Neural progenitor cell (in vitro differentiated cells): Measurements from ENCODE around the gene LCORL. TPM values are rescaled to one million over a fixed set of nuclear protein-coding genes. Genes with fewer than 3 reads are reported as not detected.

Experiments
- DNase-seq: peaks from one replicate; pipeline ENCODE4 v3.0.0-alpha.2; 2016; ENCODE audit warnings: low spot score
- H2AFZ ChIP-seq: fragments of 200-600 bp; sonication (generic); replicated peaks from 2 replicates; pipeline ENCODE4 v1.6.1; 2016; ENCODE audit warnings: antibody characterized with exemption
- H3F3A ChIP-seq: fragments of 200-600 bp; sonication (generic); 2 replicates; pipeline ENCODE4 v1.6.1; 2016; ENCODE audit warnings: antibody characterized with exemption, low read depth
- H3K27ac ChIP-seq: fragments of 200-600 bp; sonication (generic); 2 replicates; pipeline ENCODE4 v1.5.1; 2016; ENCODE audit warnings: mild to moderate bottlenecking
- H3K27me3 ChIP-seq: fragments of 200-600 bp; sonication (generic); 2 replicates; pipeline ENCODE4 v1.6.1; 2016; ENCODE audit warnings: mild to moderate bottlenecking, moderate library complexity
- H3K36me3 ChIP-seq: fragments of 200-600 bp; sonication (generic); 2 replicates; pipeline ENCODE4 v1.5.1; 2016
- H3K4me1 ChIP-seq: fragments of 200-600 bp; sonication (generic); 2 replicates; pipeline ENCODE4 v1.6.1; 2016; ENCODE audit warnings: mixed run types
- H3K4me2 ChIP-seq: fragments of 200-600 bp; sonication (generic); 2 replicates; pipeline ENCODE4 v1.6.1; 2016
- H3K4me3 ChIP-seq: fragments of 200-600 bp; sonication (generic); 2 replicates; pipeline ENCODE4 v1.5.1; 2016
- H3K79me2 ChIP-seq: fragments of 200-600 bp; sonication (generic); 2 replicates; pipeline ENCODE4 v1.6.1; 2016; ENCODE audit warnings: low read depth
- H3K9ac ChIP-seq: fragments of 200-600 bp; sonication (generic); 2 replicates; pipeline ENCODE4 v1.6.1; 2016
- H3K9me3 ChIP-seq: fragments of 200-600 bp; sonication (generic); 2 replicates; pipeline ENCODE4 v1.5.1; 2016; ENCODE audit warnings: low read depth
- H4K20me1 ChIP-seq: fragments of 200-600 bp; sonication (generic); 2 replicates; pipeline ENCODE4 v1.6.1; 2016; ENCODE audit warnings: low read depth
- H3K27ac Mint-ChIP-seq: 3 replicates; pipeline ENCODE4 v1.8.0; 2021; ENCODE audit warnings: mixed read lengths
- H3K27me3 Mint-ChIP-seq: 2 replicates; pipeline ENCODE4 v1.8.0; 2022; ENCODE audit warnings: low read depth, mild to moderate bottlenecking, inconsistent platforms, moderate library complexity, mixed read lengths; ENCODE audit not compliant: insufficient read depth
- H3K36me3 Mint-ChIP-seq: 3 replicates; pipeline ENCODE4 v1.8.0; 2021; ENCODE audit warnings: mixed read lengths
- H3K4me1 Mint-ChIP-seq: 3 replicates; pipeline ENCODE4 v1.8.0; 2021; ENCODE audit warnings: mixed read lengths
- H3K4me3 Mint-ChIP-seq: 3 replicates; pipeline ENCODE4 v1.8.0; 2021; ENCODE audit warnings: mild to moderate bottlenecking, moderate library complexity, mixed read lengths
- H3K9me3 Mint-ChIP-seq: 3 replicates; pipeline ENCODE4 v1.8.0; 2020; ENCODE audit warnings: mixed read lengths
- EZH2 ChIP-seq: fragments of 200-600 bp; sonication (generic); IDR thresholded peaks from 2 replicates; pipeline ENCODE4 v1.6.1; 2017; ENCODE audit warnings: antibody characterized with exemption, mild to moderate bottlenecking, moderate library complexity
- EZH2phosphoT487 ChIP-seq: fragments of 200-600 bp; sonication (generic); IDR thresholded peaks from 2 replicates; pipeline ENCODE4 v1.6.1; 2017; ENCODE audit warnings: antibody characterized with exemption
- total RNA-seq: library from RNA; depleted of rRNA; stranded (reverse); fragments of >200 nt; gene quantifications from 2 replicates; pipeline ENCODE4 v1.2.3, GENCODE V29; 2015; ENCODE audit warnings: low replicate concordance
- TF ChIP-seq, protein P1 (sequence below): fragments of 200-600 bp; sonication (generic); IDR thresholded peaks from 2 replicates; pipeline ENCODE4 v1.5.1; 2017; ENCODE audit warnings: antibody characterized with exemption, mild to moderate bottlenecking

LCORL gene
- total RNA-seq, 1 donor from 2014 or later = 53.6 TPM

DNA sequence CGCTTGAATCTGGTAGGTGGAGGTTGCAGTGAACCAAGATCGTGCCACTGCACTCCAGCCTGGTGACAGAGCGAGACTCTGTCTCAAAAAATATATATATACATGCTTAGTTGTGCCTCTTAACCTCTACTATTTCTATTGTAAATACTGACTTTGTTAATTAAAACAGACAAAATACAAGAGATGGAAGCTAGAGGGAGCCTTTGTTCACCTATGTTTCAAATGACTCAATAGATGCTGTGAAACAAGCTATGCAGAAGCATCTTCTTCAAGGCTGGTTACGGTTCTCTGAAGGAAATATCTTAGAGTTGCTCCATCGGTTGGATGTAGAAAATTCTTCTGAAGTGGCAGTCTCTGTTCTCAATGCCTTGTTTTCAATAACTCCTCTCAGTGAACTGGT, 204.5 kb downstream of the LCORL start:
- peaks cover 34% of the 10 kb centered on the region for H3K36me3 ChIP-seq
- no peaks in the 10 kb centered on the region for H3K27me3 ChIP-seq
- Mint-ChIP-seq H3K36me3 (peaks cover 32% of the 10 kb centered on the region), H3K9me3 (no peaks in the 10 kb centered on the region), H3K27me3 (no peaks in the 10 kb centered on the region), H3K4me1 (peaks cover 17% of the 10 kb centered on the region), H3K4me3 (no peak overlapping the region), H3K27ac (no peak overlapping the region)
- TF ChIP-seq, protein P1, sequence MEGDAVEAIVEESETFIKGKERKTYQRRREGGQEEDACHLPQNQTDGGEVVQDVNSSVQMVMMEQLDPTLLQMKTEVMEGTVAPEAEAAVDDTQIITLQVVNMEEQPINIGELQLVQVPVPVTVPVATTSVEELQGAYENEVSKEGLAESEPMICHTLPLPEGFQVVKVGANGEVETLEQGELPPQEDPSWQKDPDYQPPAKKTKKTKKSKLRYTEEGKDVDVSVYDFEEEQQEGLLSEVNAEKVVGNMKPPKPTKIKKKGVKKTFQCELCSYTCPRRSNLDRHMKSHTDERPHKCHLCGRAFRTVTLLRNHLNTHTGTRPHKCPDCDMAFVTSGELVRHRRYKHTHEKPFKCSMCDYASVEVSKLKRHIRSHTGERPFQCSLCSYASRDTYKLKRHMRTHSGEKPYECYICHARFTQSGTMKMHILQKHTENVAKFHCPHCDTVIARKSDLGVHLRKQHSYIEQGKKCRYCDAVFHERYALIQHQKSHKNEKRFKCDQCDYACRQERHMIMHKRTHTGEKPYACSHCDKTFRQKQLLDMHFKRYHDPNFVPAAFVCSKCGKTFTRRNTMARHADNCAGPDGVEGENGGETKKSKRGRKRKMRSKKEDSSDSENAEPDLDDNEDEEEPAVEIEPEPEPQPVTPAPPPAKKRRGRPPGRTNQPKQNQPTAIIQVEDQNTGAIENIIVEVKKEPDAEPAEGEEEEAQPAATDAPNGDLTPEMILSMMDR = peak; percentile 54
- TF ChIP-seq EZH2 = no peak
- H3K9ac ChIP-seq = no peak overlapping the region
- H3F3A ChIP-seq = no peaks in the 10 kb centered on the region
- peaks cover 35% of the 10 kb centered on the region for H4K20me1 ChIP-seq
- DNase-seq = peak; percentile 45
- H3K9me3 ChIP-seq = no peaks in the 10 kb centered on the region
- no peak overlapping the region for H3K4me2 ChIP-seq
- no peak overlapping the region for H2AFZ ChIP-seq
- no peak overlapping the region for H3K4me3 ChIP-seq
- H3K4me1 ChIP-seq = peaks cover 14% of the 10 kb centered on the region
- H3K27ac ChIP-seq = no peak overlapping the region
- H3K79me2 ChIP-seq = peaks cover 99% of the 10 kb centered on the region

DNA sequence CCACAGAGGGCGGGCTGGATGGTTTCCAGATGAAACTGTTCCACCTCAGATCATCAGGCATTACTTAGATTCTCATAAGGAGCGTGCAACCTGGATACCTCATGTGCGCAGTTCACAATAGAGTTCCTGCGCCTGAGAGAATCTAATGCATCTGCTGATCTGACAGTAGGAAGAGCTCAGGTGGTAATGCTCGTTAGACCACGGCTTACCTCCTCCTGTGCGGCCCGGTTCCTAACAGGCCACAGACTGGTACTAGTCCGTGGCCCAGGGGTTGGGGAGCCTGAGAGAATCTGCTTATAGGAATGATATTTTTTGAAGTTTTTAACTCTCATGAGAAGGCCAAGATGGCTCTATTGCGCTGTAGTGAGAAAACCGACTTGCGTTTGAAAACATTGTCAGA, 205.4 kb downstream of the LCORL start:
- H3K36me3 Mint-ChIP-seq = peaks cover 31% of the 10 kb centered on the region

DNA sequence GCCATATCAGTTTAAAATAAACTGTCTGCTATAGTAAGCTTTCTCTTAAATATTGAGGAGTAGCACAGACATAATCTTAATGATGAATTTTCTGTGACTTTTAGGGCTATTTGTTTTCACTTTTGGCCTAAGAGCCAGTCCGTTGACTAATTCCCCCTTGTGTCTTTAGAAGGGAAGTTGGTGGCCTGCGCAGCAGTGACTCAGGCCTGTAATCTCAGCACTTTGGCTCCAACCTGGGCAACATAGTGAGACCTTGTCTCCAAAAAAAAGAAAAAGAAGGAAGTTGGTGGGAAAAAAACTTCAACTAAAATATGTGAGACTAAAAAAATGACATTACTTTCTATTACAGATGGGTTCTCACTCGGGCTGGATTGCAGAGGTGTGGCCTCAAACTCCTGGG, 207.4 kb downstream of the LCORL start:
- peaks cover 100% of the 10 kb centered on the region for H3K79me2 ChIP-seq
- H3K27me3 ChIP-seq = no peaks in the 10 kb centered on the region
- no peak overlapping the region for H3K27ac ChIP-seq
- peaks cover 29% of the 10 kb centered on the region for H3K36me3 Mint-ChIP-seq
- peak overlapping the region; percentile 8 for H3K4me2 ChIP-seq
- no peak overlapping the region for H3K9ac ChIP-seq
- H3K4me1 Mint-ChIP-seq = peaks cover 18% of the 10 kb centered on the region
- TF ChIP-seq EZH2phosphoT487 (no peak), EZH2 (no peak)
- TF ChIP-seq, protein P1 = no peak
- H2AFZ ChIP-seq = no peak overlapping the region
- no peak overlapping the region for H3K27ac Mint-ChIP-seq
- peaks cover 27% of the 10 kb centered on the region for H3K36me3 ChIP-seq
- peaks cover 16% of the 10 kb centered on the region for H3K4me1 ChIP-seq
- no peaks in the 10 kb centered on the region for H3K9me3 Mint-ChIP-seq
- no peak overlapping the region for H3K4me3 Mint-ChIP-seq
- no peaks in the 10 kb centered on the region for H3K27me3 Mint-ChIP-seq
- DNase-seq = no peak
- no peaks in the 10 kb centered on the region for H3F3A ChIP-seq
- no peaks in the 10 kb centered on the region for H3K9me3 ChIP-seq
- H4K20me1 ChIP-seq = peaks cover 44% of the 10 kb centered on the region
- H3K4me3 ChIP-seq = no peak overlapping the region

More for the DNA sequence above, 205.4 kb downstream of the LCORL start:
- no peak overlapping the region for H3K4me3 ChIP-seq
- DNase-seq = no peak
- no peaks in the 10 kb centered on the region for H3K27me3 ChIP-seq
- no peak overlapping the region for H2AFZ ChIP-seq
- Mint-ChIP-seq H3K9me3 (no peaks in the 10 kb centered on the region), H3K27me3 (no peaks in the 10 kb centered on the region), H3K4me1 (peaks cover 18% of the 10 kb centered on the region), H3K27ac (no peak overlapping the region), H3K4me3 (no peak overlapping the region)
- peaks cover 34% of the 10 kb centered on the region for H3K36me3 ChIP-seq
- no peak overlapping the region for H3K27ac ChIP-seq
- no peak overlapping the region for H3K4me2 ChIP-seq
- peaks cover 35% of the 10 kb centered on the region for H4K20me1 ChIP-seq
- H3K4me1 ChIP-seq = peaks cover 14% of the 10 kb centered on the region
- TF ChIP-seq, protein P1 = no peak
- no peak for TF ChIP-seq EZH2phosphoT487
- TF ChIP-seq EZH2 = no peak
- H3K9me3 ChIP-seq = no peaks in the 10 kb centered on the region
- peaks cover 100% of the 10 kb centered on the region for H3K79me2 ChIP-seq
- H3K9ac ChIP-seq = no peak overlapping the region
- H3F3A ChIP-seq = no peaks in the 10 kb centered on the region
